Measurements from ENCODE around the gene AP2B1.

Gene AP2B1

DNA sequence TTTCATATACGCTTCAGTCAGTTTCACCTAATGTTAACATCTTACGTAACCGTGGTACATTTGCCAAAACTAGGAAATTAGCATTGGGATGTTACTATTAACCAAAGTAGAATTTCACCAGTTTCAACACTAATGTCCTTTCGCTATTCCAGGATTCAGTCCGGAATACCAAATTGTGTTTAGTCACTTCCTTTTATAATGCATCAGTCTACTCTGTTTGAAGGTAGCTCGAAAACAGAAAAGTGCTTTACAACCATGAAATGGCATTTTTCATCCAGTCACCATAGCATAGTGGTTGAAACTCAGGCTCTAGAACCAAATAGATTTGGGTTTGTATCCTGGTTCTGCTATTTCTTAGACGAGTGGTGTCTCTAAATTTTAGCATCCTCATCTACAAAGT is 29.4 kb downstream of the AP2B1 start:
- H3F3A ChIP-seq (ENCODE audit: control insufficient read depth, insufficient read depth), result no peaks in the 10 kb centered on the region
- H3K4me1 ChIP-seq (ENCODE audit: control insufficient read depth, low read length), result peaks cover 10% of the 10 kb centered on the region
- peaks cover 15% of the 10 kb centered on the region for H3K36me3 ChIP-seq (ENCODE audit: control insufficient read depth, low read length)
- H3K27ac ChIP-seq (ENCODE audit: low read depth, low read length), result no peak overlapping the region
- no peak overlapping the region for H3K4me2 ChIP-seq (ENCODE audit: low read length)
- peaks cover 4% of the 10 kb centered on the region; the same call in 1 of the 2 replicates for H4K20me1 ChIP-seq (ENCODE audit: control insufficient read depth, insufficient read depth, low read depth, low read length)
- H3K4me3 ChIP-seq (ENCODE audit: low read length), result no peak overlapping the region
- TF ChIP-seq EZH2phosphoT487 (IDR thresholded peaks at IDR 0.05; ENCODE audit: borderline replicate concordance, low read length), result no peak
- TF ChIP-seq, protein P1, sequence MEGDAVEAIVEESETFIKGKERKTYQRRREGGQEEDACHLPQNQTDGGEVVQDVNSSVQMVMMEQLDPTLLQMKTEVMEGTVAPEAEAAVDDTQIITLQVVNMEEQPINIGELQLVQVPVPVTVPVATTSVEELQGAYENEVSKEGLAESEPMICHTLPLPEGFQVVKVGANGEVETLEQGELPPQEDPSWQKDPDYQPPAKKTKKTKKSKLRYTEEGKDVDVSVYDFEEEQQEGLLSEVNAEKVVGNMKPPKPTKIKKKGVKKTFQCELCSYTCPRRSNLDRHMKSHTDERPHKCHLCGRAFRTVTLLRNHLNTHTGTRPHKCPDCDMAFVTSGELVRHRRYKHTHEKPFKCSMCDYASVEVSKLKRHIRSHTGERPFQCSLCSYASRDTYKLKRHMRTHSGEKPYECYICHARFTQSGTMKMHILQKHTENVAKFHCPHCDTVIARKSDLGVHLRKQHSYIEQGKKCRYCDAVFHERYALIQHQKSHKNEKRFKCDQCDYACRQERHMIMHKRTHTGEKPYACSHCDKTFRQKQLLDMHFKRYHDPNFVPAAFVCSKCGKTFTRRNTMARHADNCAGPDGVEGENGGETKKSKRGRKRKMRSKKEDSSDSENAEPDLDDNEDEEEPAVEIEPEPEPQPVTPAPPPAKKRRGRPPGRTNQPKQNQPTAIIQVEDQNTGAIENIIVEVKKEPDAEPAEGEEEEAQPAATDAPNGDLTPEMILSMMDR (IDR thresholded peaks at IDR 0.05; ENCODE audit: low read depth, low read length, poor library complexity, severe bottlenecking), result no peak
- H3K9me2 ChIP-seq (replicated peaks; ENCODE audit: control insufficient read depth, low read length), result no peaks in the 10 kb centered on the region
- H3K27me3 ChIP-seq (ENCODE audit: control insufficient read depth, low read length), result no peaks in the 10 kb centered on the region
- H3K79me2 ChIP-seq (ENCODE audit: control insufficient read depth, low read length), result no peaks in the 10 kb centered on the region
- H3K9me3 ChIP-seq (ENCODE audit: control insufficient read depth, insufficient read depth, low read length), result no peaks in the 10 kb centered on the region

DNA sequence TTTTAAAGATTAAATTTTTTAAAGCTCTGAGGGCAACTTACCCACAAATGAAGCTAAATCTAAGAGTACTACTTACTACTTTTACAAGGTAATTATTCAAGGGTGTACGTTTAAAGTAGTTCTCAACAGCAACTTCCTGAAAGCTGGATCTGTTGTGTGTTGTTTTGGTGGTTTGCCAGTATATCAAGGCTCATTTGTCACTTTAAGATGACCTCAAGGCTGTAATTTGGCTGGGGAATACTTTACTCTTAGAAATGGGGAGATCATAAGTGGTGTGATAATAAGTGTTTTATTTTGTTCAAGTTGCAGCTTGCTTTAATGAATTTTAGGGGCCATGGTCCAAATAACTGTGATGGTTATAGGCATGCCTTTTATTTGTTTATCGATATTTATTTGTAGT is 30.4 kb downstream of the AP2B1 start:
- no peak for TF ChIP-seq EZH2phosphoT487 (IDR thresholded peaks at IDR 0.05; ENCODE audit: borderline replicate concordance, low read length)
- TF ChIP-seq, protein P1 (IDR thresholded peaks at IDR 0.05; ENCODE audit: low read depth, low read length, poor library complexity, severe bottlenecking), result no peak
- H3K79me2 ChIP-seq (ENCODE audit: control insufficient read depth, low read length), result no peaks in the 10 kb centered on the region

DNA sequence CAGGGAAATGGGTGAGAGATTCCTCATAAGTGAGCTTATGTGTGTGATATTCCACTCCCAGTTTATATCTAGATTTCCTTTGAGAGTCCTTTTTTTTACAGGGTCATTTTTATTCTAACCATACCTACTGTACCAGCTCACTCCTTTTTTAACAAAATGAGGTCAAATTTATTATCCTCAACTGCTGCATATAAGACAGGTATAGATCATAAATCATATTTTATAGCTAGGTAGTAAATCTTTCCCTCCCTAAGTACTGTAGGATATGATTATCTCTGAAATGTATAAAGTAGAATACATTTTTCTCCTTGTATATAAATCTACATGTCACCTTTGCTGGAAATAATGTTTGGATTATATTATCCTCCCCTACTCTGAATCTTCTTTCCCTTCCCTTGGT is 31.5 kb downstream of the AP2B1 start:
- H3K4me1 ChIP-seq (ENCODE audit: control insufficient read depth, low read length), result peaks cover 10% of the 10 kb centered on the region
- H3K9me3 ChIP-seq (ENCODE audit: control insufficient read depth, insufficient read depth, low read length), result no peaks in the 10 kb centered on the region
- no peaks in the 10 kb centered on the region for H3F3A ChIP-seq (ENCODE audit: control insufficient read depth, insufficient read depth)
- H3K4me3 ChIP-seq (ENCODE audit: low read length), result no peak overlapping the region
- no peak overlapping the region for H3K27ac ChIP-seq (ENCODE audit: low read depth, low read length)
- peaks cover 9% of the 10 kb centered on the region for H3K36me3 ChIP-seq (ENCODE audit: control insufficient read depth, low read length)
- H3K79me2 ChIP-seq (ENCODE audit: control insufficient read depth, low read length), result no peaks in the 10 kb centered on the region
- TF ChIP-seq, protein P1 (IDR thresholded peaks at IDR 0.05; ENCODE audit: low read depth, low read length, poor library complexity, severe bottlenecking), result no peak
- no peak for TF ChIP-seq EZH2phosphoT487 (IDR thresholded peaks at IDR 0.05; ENCODE audit: borderline replicate concordance, low read length)
- no peaks in the 10 kb centered on the region for H4K20me1 ChIP-seq (ENCODE audit: control insufficient read depth, insufficient read depth, low read depth, low read length)
- no peaks in the 10 kb centered on the region for H3K27me3 ChIP-seq (ENCODE audit: control insufficient read depth, low read length)
- H3K9me2 ChIP-seq (replicated peaks; ENCODE audit: control insufficient read depth, low read length), result no peaks in the 10 kb centered on the region
- H3K4me2 ChIP-seq (ENCODE audit: low read length), result no peak overlapping the region

More for the DNA sequence above, 30.4 kb downstream of the AP2B1 start:
- Histone ChIP-seq H3K4me1 (ENCODE audit: control insufficient read depth, low read length) (peaks cover 10% of the 10 kb centered on the region), H3K36me3 (ENCODE audit: control insufficient read depth, low read length) (peaks cover 15% of the 10 kb centered on the region), H3K4me2 (ENCODE audit: low read length) (no peak overlapping the region), H3F3A (ENCODE audit: control insufficient read depth, insufficient read depth) (no peaks in the 10 kb centered on the region), H4K20me1 (ENCODE audit: control insufficient read depth, insufficient read depth, low read depth, low read length) (peaks cover 3% of the 10 kb centered on the region; the same call in 1 of the 2 replicates), H3K27me3 (ENCODE audit: control insufficient read depth, low read length) (no peaks in the 10 kb centered on the region), H3K4me3 (ENCODE audit: low read length) (no peak overlapping the region), H3K27ac (ENCODE audit: low read depth, low read length) (no peak overlapping the region), H3K9me2 (replicated peaks; ENCODE audit: control insufficient read depth, low read length) (no peaks in the 10 kb centered on the region), H3K9me3 (ENCODE audit: control insufficient read depth, insufficient read depth, low read length) (no peaks in the 10 kb centered on the region)

Measured in DOHH2 (cell line).